ENCODE measurements around the gene HOXB1. TPM values are rescaled to one million over a fixed set of nuclear protein-coding genes. Genes with fewer than 3 reads are reported as not detected.

The HOXB1 gene
- total and polyA plus RNA-seq, 5 experiments from 2014 or later: not detected

DNA sequence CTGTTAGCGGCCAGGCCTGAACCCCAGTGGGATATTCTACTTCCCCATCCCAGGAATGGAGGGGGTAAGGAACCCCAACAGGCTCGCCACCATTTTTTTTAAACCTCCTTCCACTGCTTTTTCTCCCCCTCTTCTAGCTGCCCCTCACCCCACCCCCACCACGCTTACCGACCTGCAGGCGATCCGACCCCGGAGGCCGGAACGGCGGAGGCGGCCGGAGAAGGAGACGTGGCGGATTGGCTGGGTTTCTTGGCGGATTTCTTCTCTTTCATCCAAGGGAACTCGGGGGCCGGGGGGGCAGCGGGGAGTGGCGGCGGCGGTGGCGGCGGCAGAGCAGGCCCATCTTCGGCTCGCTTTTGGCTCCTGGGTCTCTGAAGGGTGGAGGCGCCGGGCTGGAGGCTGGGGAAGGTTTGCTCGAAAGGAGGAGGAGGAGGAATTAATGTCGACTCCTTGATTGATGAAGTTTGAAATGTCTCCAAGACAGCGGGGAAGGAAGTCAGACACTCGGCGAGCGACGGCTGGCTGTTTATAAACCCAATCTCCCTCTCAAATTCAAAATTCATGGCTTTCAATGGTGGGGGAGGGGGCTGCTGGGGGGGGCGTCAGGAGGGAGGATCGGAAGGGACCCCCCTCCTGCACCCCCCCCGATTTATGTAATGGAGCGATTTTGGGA lies 13.7 kb upstream of the HOXB1 start:
- Mint-ChIP-seq H3K27ac (peak overlapping the region; percentile 86 to 99 (median 94)), H3K36me3 (peaks cover 2 to 4% (median 2%) of the 10 kb centered on the region in 3 donors), H3K27me3 (peaks cover 6 to 41% (median 12%) of the 10 kb centered on the region in 5 donors), H3K4me1 (peaks cover 20 to 66% (median 50%) of the 10 kb centered on the region in 4 donors), H3K9me3 (no peaks in the 10 kb centered on the region), H3K4me3 (peak overlapping the region; percentile 82 to 99 (median 94))
- POLR2A ChIA-PET: interaction anchor here (0.5 to 2.0 kb wide), 5 partner anchors 10 to 33 kb away, joined by 3 to 5 read pairs (median 4); no protein-coding TSS in a partner anchor
- peak in 1 of 2 donors; percentile 7 for ATAC-seq
- DNase-seq: peak in 6 of 10 donors; percentile 20 to 46 (median 36)

- Mint-ChIP-seq H3K4me1 (peaks cover 20 to 66% (median 50%) of the 10 kb centered on the region in 4 donors), H3K36me3 (peaks cover 2 to 4% (median 2%) of the 10 kb centered on the region in 3 donors), H3K4me3 (peak overlapping the region; percentile 82 to 99 (median 94)), H3K9me3 (no peaks in the 10 kb centered on the region), H3K27me3 (peaks cover 6 to 41% (median 14%) of the 10 kb centered on the region in 5 donors), H3K27ac (peak overlapping the region; percentile 86 to 99 (median 94))
- POLR2A ChIA-PET: interaction anchor here (1.0 to 2.0 kb wide), 4 partner anchors 12 to 34 kb away, joined by 3 to 5 read pairs (median 4); no protein-coding TSS in a partner anchor
- ATAC-seq (peak; percentile 37 to 44), DNase-seq (peak in 4 of 10 donors; percentile 15 to 38 (median 30))
Observed at GRCh38 chr17:48543854-48544348, 13.1 kb upstream of the HOXB1 start.

- DNase-seq: peak in 9 of 10 donors; percentile 36 to 78 (median 53)
- peaks cover 20 to 60% (median 48%) of the 10 kb centered on the region in 4 donors for H3K4me1 Mint-ChIP-seq
- peaks cover 6 to 41% (median 14%) of the 10 kb centered on the region in 5 donors for H3K27me3 Mint-ChIP-seq
- H3K4me3 Mint-ChIP-seq: peak overlapping the region; percentile 82 to 99 (median 98)
- peak; percentile 59 to 61 for ATAC-seq
- H3K9me3 Mint-ChIP-seq: no peaks in the 10 kb centered on the region
- peak overlapping the region; percentile 93 to 100 (median 98) for H3K27ac Mint-ChIP-seq
- POLR2A ChIA-PET: interaction anchor here (1.0 to 2.3 kb wide), 5 partner anchors 12 to 34 kb away, joined by 3 to 12 read pairs (median 5); no protein-coding TSS in a partner anchor
- H3K36me3 Mint-ChIP-seq: peaks cover 2 to 4% (median 2%) of the 10 kb centered on the region in 3 donors
Observed at GRCh38 chr17:48543107-48543853, 12.5 kb upstream of the HOXB1 start.

- POLR2A ChIA-PET: interaction anchor here (1.6 to 2.3 kb wide), 4 partner anchors 10 to 36 kb away, joined by 4 to 12 read pairs (median 6); no protein-coding TSS in a partner anchor
- ATAC-seq (no peak), DNase-seq (no peak)
- no peaks in the 10 kb centered on the region for H3K9me3 Mint-ChIP-seq
- peaks cover 6 to 41% (median 14%) of the 10 kb centered on the region in 5 donors for H3K27me3 Mint-ChIP-seq
- H3K4me1 Mint-ChIP-seq: peaks cover 18 to 54% (median 44%) of the 10 kb centered on the region in 4 donors
- peaks cover 2 to 4% (median 2%) of the 10 kb centered on the region in 3 donors for H3K36me3 Mint-ChIP-seq
- H3K27ac Mint-ChIP-seq: peak overlapping the region; percentile 90 to 100 (median 98)
- peak overlapping the region; percentile 82 to 99 (median 98) for H3K4me3 Mint-ChIP-seq
Observed at GRCh38 chr17:48542698-48543106, 11.9 kb upstream of the HOXB1 start.

GRCh38 chr17:48542114-48542656 lies 11.4 kb upstream of the HOXB1 start:
- POLR2A ChIA-PET: interaction anchor here (0.9 to 2.3 kb wide), 11 partner anchors 9 to 45 kb away, joined by 3 to 12 read pairs (median 5); no protein-coding TSS in a partner anchor

GRCh38 chr17:48541577-48542113 lies 10.8 kb upstream of the HOXB1 start:
- peaks cover 6 to 41% (median 15%) of the 10 kb centered on the region in 5 donors for H3K27me3 Mint-ChIP-seq
- H3K36me3 Mint-ChIP-seq: peaks cover 2 to 4% (median 2%) of the 10 kb centered on the region in 3 donors
- DNase-seq (peak in 7 of 10 donors; percentile 20 to 75 (median 52)), ATAC-seq (peak; percentile 44 to 51)
- POLR2A ChIA-PET: interaction anchor here (0.7 to 2.3 kb wide), 15 partner anchors 9 to 107 kb away, joined by 3 to 12 read pairs (median 3); no protein-coding TSS in a partner anchor
- peaks cover 16 to 44% (median 37%) of the 10 kb centered on the region in 4 donors for H3K4me1 Mint-ChIP-seq
- H3K9me3 Mint-ChIP-seq: no peaks in the 10 kb centered on the region
- peak overlapping the region; percentile 96 to 100 (median 98) for H3K27ac Mint-ChIP-seq
- peak overlapping the region; percentile 82 to 99 (median 98) for H3K4me3 Mint-ChIP-seq

More at GRCh38 chr17:48542114-48542656, 11.4 kb upstream of the HOXB1 start:
- Mint-ChIP-seq H3K4me1 (peaks cover 16 to 49% (median 39%) of the 10 kb centered on the region in 4 donors), H3K36me3 (peaks cover 2 to 4% (median 2%) of the 10 kb centered on the region in 3 donors), H3K4me3 (peak overlapping the region; percentile 82 to 99 (median 98)), H3K27me3 (peaks cover 6 to 41% (median 15%) of the 10 kb centered on the region in 5 donors), H3K9me3 (no peaks in the 10 kb centered on the region), H3K27ac (peak overlapping the region; percentile 96 to 100 (median 98))
- DNase-seq (peak in 5 of 10 donors; percentile 15 to 51 (median 31)), ATAC-seq (no peak)

- Mint-ChIP-seq H3K27ac (peak overlapping the region; percentile 96 to 100 (median 98)), H3K4me1 (peaks cover 14 to 38% (median 34%) of the 10 kb centered on the region in 4 donors), H3K27me3 (peaks cover 5 to 37% (median 13%) of the 10 kb centered on the region in 5 donors), H3K4me3 (peak overlapping the region; percentile 82 to 99 (median 98)), H3K36me3 (peaks cover 2 to 4% (median 2%) of the 10 kb centered on the region in 3 donors), H3K9me3 (no peaks in the 10 kb centered on the region)
- POLR2A ChIA-PET: interaction anchor here (0.5 to 2.3 kb wide), 16 partner anchors 8 to 106 kb away, joined by 3 to 12 read pairs (median 3); no protein-coding TSS in a partner anchor
- DNase-seq: no peak
- peak in 1 of 2 donors; percentile 3 for ATAC-seq
Observed at GRCh38 chr17:48541036-48541576, 10.3 kb upstream of the HOXB1 start.

DNA sequence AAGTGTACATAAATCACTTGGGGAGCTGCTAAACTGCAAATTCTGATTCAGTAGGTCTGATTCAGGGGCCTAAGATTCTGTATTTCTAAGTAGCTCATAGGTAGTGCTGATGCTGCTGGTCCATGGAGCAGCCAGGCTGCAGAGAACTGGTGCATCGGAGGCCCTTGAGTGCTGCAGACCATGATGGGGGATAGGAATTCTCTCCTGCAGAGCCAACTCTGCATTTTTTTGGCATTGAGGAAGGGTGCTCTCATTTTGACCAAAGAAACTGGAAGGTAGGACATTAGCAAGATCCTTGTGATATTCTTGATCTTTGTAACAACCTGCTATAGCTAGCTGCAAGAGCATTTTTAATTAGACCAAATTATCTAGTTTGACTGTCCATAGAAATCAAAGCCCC lies 9.4 kb upstream of the HOXB1 start:
- POLR2A ChIA-PET: interaction anchor here (0.5 to 1.4 kb wide), 5 partner anchors 12 to 88 kb away, joined by 3 to 4 read pairs (median 3); no protein-coding TSS in a partner anchor
- peaks cover 2 to 28% (median 11%) of the 10 kb centered on the region in 5 donors for H3K27me3 Mint-ChIP-seq
- H3K27ac Mint-ChIP-seq: peak overlapping the region in 9 of 10 donors; percentile 61 to 99 (median 78)
- ATAC-seq: no peak
- DNase-seq: no peak
- peaks cover 2 to 4% (median 2%) of the 10 kb centered on the region in 3 donors for H3K36me3 Mint-ChIP-seq
- H3K9me3 Mint-ChIP-seq: no peaks in the 10 kb centered on the region
- H3K4me3 Mint-ChIP-seq: peak overlapping the region in 9 of 10 donors; percentile 9 to 80 (median 67)
- peaks cover 13 to 37% (median 27%) of the 10 kb centered on the region in 4 donors for H3K4me1 Mint-ChIP-seq

- DNase-seq (no peak), ATAC-seq (no peak)
- H3K4me3 Mint-ChIP-seq: no peak overlapping the region
- POLR2A ChIA-PET: interaction anchor here (1.4 kb wide), 1 partner anchor 44 kb away, joined by 4 read pairs; no protein-coding TSS in a partner anchor
- H3K27me3 Mint-ChIP-seq: peaks cover 2 to 23% (median 11%) of the 10 kb centered on the region in 5 donors
- peaks cover 13 to 32% (median 21%) of the 10 kb centered on the region in 4 donors for H3K4me1 Mint-ChIP-seq
- no peaks in the 10 kb centered on the region for H3K9me3 Mint-ChIP-seq
- H3K36me3 Mint-ChIP-seq: peaks cover 2 to 4% (median 2%) of the 10 kb centered on the region in 3 donors
- H3K27ac Mint-ChIP-seq: peak overlapping the region in 1 of 10 donors; percentile 83
Observed at GRCh38 chr17:48539177-48539576, 8.4 kb upstream of the HOXB1 start.

DNA sequence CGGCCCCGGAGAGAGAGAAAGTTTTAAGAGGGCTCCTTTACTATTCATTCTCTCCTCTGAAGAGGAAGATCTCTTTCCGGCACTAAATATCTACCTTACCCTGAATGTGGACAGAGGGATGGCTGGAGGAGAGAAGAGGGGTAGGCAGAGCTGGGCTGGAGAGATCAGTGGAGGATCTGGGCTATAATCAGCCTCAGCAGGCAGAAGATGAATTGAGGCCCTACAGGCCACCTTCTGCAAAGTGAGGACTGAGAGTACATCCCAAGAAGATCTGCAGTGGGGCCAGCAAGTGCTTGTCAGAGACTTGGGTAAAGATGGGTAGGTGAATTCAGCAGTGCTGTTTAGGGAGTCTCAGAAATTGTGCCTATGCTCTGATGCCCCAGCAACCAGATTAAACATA lies 6.5 kb upstream of the HOXB1 start:
- H3K4me3 Mint-ChIP-seq: no peak overlapping the region
- ATAC-seq: no peak
- H3K36me3 Mint-ChIP-seq: peaks cover 0 to 2% (median 0%) of the 10 kb centered on the region in 3 donors
- H3K9me3 Mint-ChIP-seq: no peaks in the 10 kb centered on the region
- peaks cover 9 to 16% (median 15%) of the 10 kb centered on the region in 4 donors for H3K4me1 Mint-ChIP-seq
- H3K27ac Mint-ChIP-seq: no peak overlapping the region
- POLR2A ChIA-PET: no interaction called here
- H3K27me3 Mint-ChIP-seq: peaks cover 0 to 9% (median 7%) of the 10 kb centered on the region in 5 donors
- no peak for DNase-seq

Data from naive thymus-derived CD8-positive, alpha-beta T cell (primary cell).